K562 (cell line): ENCODE data around the gene STOX2.

Experiments
- EZH2 ChIP-seq: IDR thresholded peaks from 2 replicates; pipeline ENCODE4 v1.6.1; 2012; ENCODE audit warnings: low read depth, mild to moderate bottlenecking, inconsistent platforms, low read length, borderline replicate concordance
- GABPA ChIP-seq: fragments of 200-800 bp; sonication (Bioruptor generic); conservative IDR thresholded peaks from 2 replicates; pipeline ENCODE4 v1.6.1; 2016; ENCODE audit warnings: low read depth, missing genetic modification characterization, missing compliant biosample characterization
- IFI16 ChIP-seq: fragments of 250-450 bp; sonication (Bioruptor Pico); IDR thresholded peaks from 2 replicates; pipeline ENCODE4 v2.1.2; 2022; ENCODE audit warnings: mild to moderate bottlenecking, inconsistent platforms
- KLF1 ChIP-seq: fragments of 450-650 bp; IDR thresholded peaks from 2 replicates; pipeline ENCODE4 v1.6.1; 2016; ENCODE audit warnings: missing genetic modification characterization, missing compliant biosample characterization
- PCBP1 ChIP-seq: fragments of 200-400 bp; formaldehyde crosslinking; IDR thresholded peaks from 2 replicates; pipeline ENCODE4 v1.6.1; 2018; ENCODE audit warnings: mild to moderate bottlenecking, low read depth, low read length; ENCODE audit not compliant: poor library complexity, severe bottlenecking
- ZNF253 ChIP-seq: fragments of 250-450 bp; sonication (Bioruptor Pico); conservative IDR thresholded peaks from 2 replicates; pipeline ENCODE4 v1.6.1; 2021; ENCODE audit warnings: mild to moderate bottlenecking
- TF ChIP-seq, protein P1 (sequence below): fragments of 450-650 bp; IDR thresholded peaks from 2 replicates; pipeline ENCODE4 v1.6.1; 2016; ENCODE audit warnings: mild to moderate bottlenecking

GRCh38 chr4:184021389-184021788 is 116.3 kb downstream of the STOX2 start:
- no peak for TF ChIP-seq KLF1 (tag)
- no peak for TF ChIP-seq PCBP1
- TF ChIP-seq GABPA (tag): no peak
- TF ChIP-seq, protein P1, sequence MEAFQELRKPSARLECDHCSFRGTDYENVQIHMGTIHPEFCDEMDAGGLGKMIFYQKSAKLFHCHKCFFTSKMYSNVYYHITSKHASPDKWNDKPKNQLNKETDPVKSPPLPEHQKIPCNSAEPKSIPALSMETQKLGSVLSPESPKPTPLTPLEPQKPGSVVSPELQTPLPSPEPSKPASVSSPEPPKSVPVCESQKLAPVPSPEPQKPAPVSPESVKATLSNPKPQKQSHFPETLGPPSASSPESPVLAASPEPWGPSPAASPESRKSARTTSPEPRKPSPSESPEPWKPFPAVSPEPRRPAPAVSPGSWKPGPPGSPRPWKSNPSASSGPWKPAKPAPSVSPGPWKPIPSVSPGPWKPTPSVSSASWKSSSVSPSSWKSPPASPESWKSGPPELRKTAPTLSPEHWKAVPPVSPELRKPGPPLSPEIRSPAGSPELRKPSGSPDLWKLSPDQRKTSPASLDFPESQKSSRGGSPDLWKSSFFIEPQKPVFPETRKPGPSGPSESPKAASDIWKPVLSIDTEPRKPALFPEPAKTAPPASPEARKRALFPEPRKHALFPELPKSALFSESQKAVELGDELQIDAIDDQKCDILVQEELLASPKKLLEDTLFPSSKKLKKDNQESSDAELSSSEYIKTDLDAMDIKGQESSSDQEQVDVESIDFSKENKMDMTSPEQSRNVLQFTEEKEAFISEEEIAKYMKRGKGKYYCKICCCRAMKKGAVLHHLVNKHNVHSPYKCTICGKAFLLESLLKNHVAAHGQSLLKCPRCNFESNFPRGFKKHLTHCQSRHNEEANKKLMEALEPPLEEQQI: no peak
- TF ChIP-seq IFI16 (CRISPR knock-in tag): no peak
- no peak for TF ChIP-seq EZH2
- no peak for TF ChIP-seq ZNF253 (CRISPR knock-in tag)
